ENCODE data around the gene IQCE. TPM values are rescaled to one million over a fixed set of nuclear protein-coding genes. Genes with fewer than 3 reads are reported as not detected.
"Not testable (repeated sequence)": the region's sequence is repeated elsewhere in the genome, so short reads cannot be mapped to it uniquely, and the experiment has no call there.

IQCE gene
- total RNA-seq, 1 donor from 2014 or later = 29.6 TPM

- Mint-ChIP-seq H3K27ac (no peak overlapping the region), H3K27me3 (ENCODE audit: low read depth) (no peaks in the 10 kb centered on the region), H3K36me3 (peaks cover 26% of the 10 kb centered on the region), H3K4me3 (no peak overlapping the region), H3K9me3 (no peaks in the 10 kb centered on the region), H3K4me1 (no peaks in the 10 kb centered on the region)
- no peak for TF ChIP-seq CTCF (IDR thresholded peaks at IDR 0.05; ENCODE audit: unreplicated experiment)
- DNase-seq (ENCODE audit: low spot score in 2 of 2, unreplicated experiment in 2 of 2) = no peak
Observed at GRCh38 chr7:2585446-2585845, 26.7 kb downstream of the IQCE start.

DNA sequence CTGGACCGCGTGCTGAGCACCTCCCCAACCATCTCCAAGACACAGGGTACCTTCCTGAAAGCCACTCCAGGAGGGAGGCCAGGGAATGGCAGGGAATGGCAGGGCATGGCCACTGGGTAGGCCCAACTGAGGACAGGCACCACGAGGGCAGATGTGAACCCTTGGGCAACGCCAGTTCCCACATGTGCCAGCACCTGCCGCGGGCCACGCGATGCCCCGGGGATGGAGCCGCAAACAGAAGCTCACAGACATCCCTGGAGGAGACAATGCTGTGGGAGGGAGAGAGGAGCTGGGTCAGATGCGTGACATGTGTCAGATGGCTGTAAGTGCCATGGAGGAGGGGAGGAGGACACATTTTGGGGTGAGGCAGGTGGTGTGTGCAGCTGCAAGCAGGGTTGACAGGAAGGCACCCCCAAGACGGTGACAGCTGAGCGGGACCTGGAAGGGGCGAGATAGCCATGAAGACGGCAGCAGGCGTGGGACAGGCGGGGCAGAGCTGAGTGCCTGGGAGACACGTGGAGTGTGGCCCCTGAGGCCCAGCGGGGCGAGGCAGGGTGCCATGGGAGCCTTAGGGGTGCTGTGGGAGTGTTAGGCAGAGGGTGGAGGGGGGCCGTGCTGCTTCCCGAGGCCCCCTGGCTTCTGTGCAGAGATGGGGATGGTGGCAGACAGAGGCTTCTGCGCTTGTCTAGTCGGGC, 27.7 kb downstream of the IQCE start:
- no peak overlapping the region for H3K27ac Mint-ChIP-seq
- H3K27me3 Mint-ChIP-seq (ENCODE audit: low read depth) = no peaks in the 10 kb centered on the region
- H3K9me3 Mint-ChIP-seq = no peaks in the 10 kb centered on the region
- H3K4me3 Mint-ChIP-seq = no peak overlapping the region
- no peaks in the 10 kb centered on the region for H3K4me1 Mint-ChIP-seq
- peaks cover 27% of the 10 kb centered on the region for H3K36me3 Mint-ChIP-seq
- DNase-seq (ENCODE audit: low spot score in 2 of 2, unreplicated experiment in 2 of 2) = no peak
- TF ChIP-seq CTCF (IDR thresholded peaks at IDR 0.05; ENCODE audit: unreplicated experiment) = no peak

GRCh38 chr7:2587134-2587533, 28.4 kb downstream of the IQCE start:
- TF ChIP-seq CTCF (IDR thresholded peaks at IDR 0.05; ENCODE audit: unreplicated experiment) = no peak
- Mint-ChIP-seq H3K27me3 (ENCODE audit: low read depth) (no peaks in the 10 kb centered on the region), H3K27ac (no peak overlapping the region), H3K36me3 (peaks cover 30% of the 10 kb centered on the region), H3K4me3 (no peak overlapping the region), H3K9me3 (no peaks in the 10 kb centered on the region), H3K4me1 (no peaks in the 10 kb centered on the region)
- no peak for DNase-seq (ENCODE audit: low spot score in 2 of 2, unreplicated experiment in 2 of 2)

- Mint-ChIP-seq H3K4me1 (no peaks in the 10 kb centered on the region), H3K36me3 (peaks cover 32% of the 10 kb centered on the region), H3K4me3 (no peak overlapping the region), H3K27ac (no peak overlapping the region), H3K9me3 (no peaks in the 10 kb centered on the region), H3K27me3 (ENCODE audit: low read depth) (no peaks in the 10 kb centered on the region)
- no peak for TF ChIP-seq CTCF (IDR thresholded peaks at IDR 0.05; ENCODE audit: unreplicated experiment)
- no peak for DNase-seq (ENCODE audit: low spot score in 2 of 2, unreplicated experiment in 2 of 2)
Observed at GRCh38 chr7:2587778-2588177, 29.0 kb downstream of the IQCE start.

DNA sequence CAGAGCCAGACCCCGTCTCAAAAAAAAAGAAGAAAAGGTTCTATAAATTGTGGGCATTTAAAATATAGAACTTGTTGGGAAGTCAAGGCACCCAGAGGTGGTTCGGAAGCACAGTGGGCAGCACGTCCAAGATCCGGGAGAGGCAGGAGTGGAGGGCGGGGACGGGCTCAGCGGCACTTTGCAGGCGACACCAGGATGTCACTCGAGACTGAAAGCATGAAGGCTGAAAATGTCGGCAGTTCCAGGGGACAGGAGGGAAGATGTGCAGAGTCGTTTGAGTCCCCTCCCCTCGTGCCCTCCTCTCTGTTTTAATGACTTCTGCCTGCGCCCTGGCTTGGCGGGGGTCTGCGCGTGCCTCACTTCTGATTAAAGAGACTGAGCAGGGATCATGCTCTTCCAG, 30.6 kb downstream of the IQCE start:
- H3K36me3 Mint-ChIP-seq = peaks cover 31% of the 10 kb centered on the region
- no peak for TF ChIP-seq CTCF (IDR thresholded peaks at IDR 0.05; ENCODE audit: unreplicated experiment)
- H3K4me3 Mint-ChIP-seq = no peak overlapping the region
- no peaks in the 10 kb centered on the region for H3K27me3 Mint-ChIP-seq (ENCODE audit: low read depth)
- H3K27ac Mint-ChIP-seq = no peak overlapping the region
- no peaks in the 10 kb centered on the region for H3K9me3 Mint-ChIP-seq
- no peaks in the 10 kb centered on the region for H3K4me1 Mint-ChIP-seq
- DNase-seq (ENCODE audit: low spot score in 2 of 2, unreplicated experiment in 2 of 2) = no peak

GRCh38 chr7:2589941-2590340, 31.2 kb downstream of the IQCE start:
- H3K27me3 Mint-ChIP-seq (ENCODE audit: low read depth); DNase-seq (ENCODE audit: low spot score in 2 of 2, unreplicated experiment in 2 of 2); H3K9me3 Mint-ChIP-seq; H3K4me3 Mint-ChIP-seq; H3K27ac Mint-ChIP-seq; H3K4me1 Mint-ChIP-seq: not testable (repeated sequence)
- H3K36me3 Mint-ChIP-seq = peaks cover 27% of the 10 kb centered on the region
